WTC11 (cell line): Measurements from ENCODE around the gene ANKRD1. TPM values are rescaled to one million over a fixed set of nuclear protein-coding genes. Genes with fewer than 3 reads are reported as not detected.

Experiments used
- ATAC-seq: fragments of 200-7000 bp; cut with Tn5 transposase; 2 replicates; pipeline ENCODE4 v1.10.0; 2021; ENCODE audit warnings: mild to moderate bottlenecking, moderate library complexity
- CTCF ChIA-PET: fragments of 300-600 bp; sonication (Branson Sonifier 250); formaldehyde crosslinking; loops from one replicate; lab custom pipeline; 2021; ENCODE audit warnings: antibody characterized with exemption; lab: Charles Lee
- POLR2A ChIA-PET: fragments of 350-600 bp; sonication (Branson Sonifier 250); formaldehyde crosslinking; loops from one replicate; lab custom pipeline; 2021; ENCODE audit warnings: antibody characterized with exemption; lab: Charles Lee
- DNase-seq: peaks from one replicate; pipeline ENCODE4 v3.0.0; 2021; ENCODE audit warnings: low spot score
- H3K27ac Mint-ChIP-seq: 2 replicates; pipeline ENCODE4 v1.8.0; 2021; ENCODE audit warnings: mixed read lengths
- H3K27me3 Mint-ChIP-seq: 2 replicates; pipeline ENCODE4 v1.8.0; 2021; ENCODE audit warnings: low read depth, mild to moderate bottlenecking, moderate library complexity, mixed read lengths
- H3K36me3 Mint-ChIP-seq: 2 replicates; pipeline ENCODE4 v1.8.0; 2021; ENCODE audit warnings: mixed read lengths
- H3K4me1 Mint-ChIP-seq: 2 replicates; pipeline ENCODE4 v1.8.0; 2022; ENCODE audit warnings: mixed read lengths
- H3K4me3 Mint-ChIP-seq: 2 replicates; pipeline ENCODE4 v1.8.0; 2021; ENCODE audit warnings: mild to moderate bottlenecking, moderate library complexity, mixed read lengths
- H3K9me3 Mint-ChIP-seq: 2 replicates; pipeline ENCODE4 v1.8.0; 2021; ENCODE audit warnings: mixed read lengths
- ATF1 ChIP-seq: sonication (generic); formaldehyde crosslinking; IDR thresholded peaks from 2 replicates; pipeline ENCODE4 v1.8.1; 2023; ENCODE audit warnings: mild to moderate bottlenecking, moderate library complexity, missing genetic modification reagents
- CDX4 ChIP-seq: fragments of 250-450 bp; sonication (Bioruptor Pico); IDR thresholded peaks from 2 replicates; pipeline ENCODE4 v1.9.0; 2021; ENCODE audit warnings: moderate library complexity, mild to moderate bottlenecking, inconsistent platforms, borderline replicate concordance
- CTCF ChIP-seq: fragments of 200-600 bp; IDR thresholded peaks from 2 replicates; pipeline ENCODE4 v1.8.0; 2022; ENCODE audit warnings: antibody characterized with exemption
- IRF2 ChIP-seq: sonication (generic); formaldehyde crosslinking; IDR thresholded peaks from 2 replicates; pipeline ENCODE4 v1.8.0; 2022; ENCODE audit warnings: low read depth, missing genetic modification reagents, borderline replicate concordance
- JAZF1 ChIP-seq: fragments of 250-450 bp; sonication (Bioruptor Pico); IDR thresholded peaks from 2 replicates; pipeline ENCODE4 v1.9.0; 2021; ENCODE audit warnings: moderate library complexity, mild to moderate bottlenecking, inconsistent platforms
- KAT7 ChIP-seq: sonication (generic); formaldehyde crosslinking; IDR thresholded peaks from 2 replicates; pipeline ENCODE4 v1.8.1; 2023; ENCODE audit warnings: missing genetic modification reagents, mild to moderate bottlenecking, borderline replicate concordance
- MAX ChIP-seq: sonication (generic); formaldehyde crosslinking; IDR thresholded peaks from 2 replicates; pipeline ENCODE4 v1.8.0; 2022; ENCODE audit warnings: mild to moderate bottlenecking, missing genetic modification reagents
- NFATC4 ChIP-seq: fragments of 250-450 bp; sonication (Bioruptor Pico); IDR thresholded peaks from 2 replicates; pipeline ENCODE4 v1.9.0; 2021; ENCODE audit warnings: mild to moderate bottlenecking
- NFYB ChIP-seq: sonication (generic); formaldehyde crosslinking; conservative IDR thresholded peaks from 2 replicates; pipeline ENCODE4 v1.8.0; 2022; ENCODE audit warnings: low read depth, missing genetic modification reagents
- NR2C2 ChIP-seq: sonication (generic); formaldehyde crosslinking; IDR thresholded peaks from 2 replicates; pipeline ENCODE4 v1.8.0; 2022; ENCODE audit warnings: mild to moderate bottlenecking, missing genetic modification reagents
- SMAD4 ChIP-seq: sonication (generic); formaldehyde crosslinking; IDR thresholded peaks from 2 replicates; pipeline ENCODE4 v1.8.0; 2022; ENCODE audit warnings: mild to moderate bottlenecking, missing genetic modification reagents
- TEAD4 ChIP-seq: sonication (generic); formaldehyde crosslinking; IDR thresholded peaks from 2 replicates; pipeline ENCODE4 v1.8.0; 2022; ENCODE audit warnings: mild to moderate bottlenecking, missing genetic modification reagents
- USF2 ChIP-seq: sonication (generic); formaldehyde crosslinking; IDR thresholded peaks from 2 replicates; pipeline ENCODE4 v1.8.1; 2023; ENCODE audit warnings: mild to moderate bottlenecking, missing genetic modification reagents, moderate library complexity
- ZNF671 ChIP-seq: fragments of 250-450 bp; sonication (Bioruptor Pico); IDR thresholded peaks from 2 replicates; pipeline ENCODE4 v1.8.0; 2021; ENCODE audit warnings: mild to moderate bottlenecking
- ZSCAN18 ChIP-seq: fragments of 250-450 bp; sonication (Bioruptor Pico); IDR thresholded peaks from 2 replicates; pipeline ENCODE4 v2.1.2; 2022; ENCODE audit warnings: mild to moderate bottlenecking, moderate library complexity
- total RNA-seq: library from RNA; stranded (reverse); gene quantifications from 3 replicates; pipeline ENCODE4 v1.2.3, GENCODE V29; 2021

The ANKRD1 gene
- total RNA-seq, 1 experiment from 2014 or later = not detected

- H3K4me1 Mint-ChIP-seq = peaks cover 9% of the 10 kb centered on the region
- peak; percentile 54 for DNase-seq
- H3K27ac Mint-ChIP-seq = no peak overlapping the region
- no peak overlapping the region for H3K4me3 Mint-ChIP-seq
- CTCF ChIA-PET = interaction anchor here (0.6 to 3.3 kb wide), 43 partner anchors 9 to 825 kb away, joined by 3 to 19 read pairs (median 4); partner anchors contain the start of genes ANKRD1, PCGF5 and RPP30
- H3K27me3 Mint-ChIP-seq = peaks cover 72% of the 10 kb centered on the region
- POLR2A ChIA-PET = interaction anchor here (0.5 to 0.8 kb wide), 2 partner anchors 10 to 241 kb away, joined by 3 read pairs; no protein-coding TSS in a partner anchor
- H3K36me3 Mint-ChIP-seq = no peaks in the 10 kb centered on the region
- TF ChIP-seq TEAD4 (CRISPR knock-in tag) (no peak), CTCF (peak; percentile 79), CDX4 (CRISPR knock-in tag) (peak; percentile 17; the same call in 1 of the 2 replicates)
- TF ChIP-seq, all 79 proteins: peak for 2
- peak; percentile 93 for ATAC-seq
- 0 out of 2 replicates have a peak, but pooled peaks cover 7% of the 10 kb centered on the region for H3K9me3 Mint-ChIP-seq
These were observed 9.5 kb downstream of the ANKRD1 start for GRCh38 chr10:90911133-90912051.

- Mint-ChIP-seq H3K4me1 (peaks cover under 1% of the 10 kb centered on the region; the same call in 1 of the 2 replicates), H3K9me3 (0 out of 2 replicates have a peak, but pooled peaks cover 7% of the 10 kb centered on the region), H3K4me3 (no peak overlapping the region), H3K27ac (no peak overlapping the region), H3K27me3 (peaks cover 25% of the 10 kb centered on the region), H3K36me3 (no peaks in the 10 kb centered on the region)
- ChIA-PET POLR2A (no interaction called here), CTCF (interaction anchor here (0.6 kb wide), 1 partner anchor 64 kb away, joined by 3 read pairs; no protein-coding TSS in a partner anchor)
- ATAC-seq (no peak), DNase-seq (no peak)
- no peak for TF ChIP-seq IRF2
- no peak for TF ChIP-seq JAZF1
- no peak for TF ChIP-seq SMAD4 (CRISPR knock-in tag)
- TF ChIP-seq USF2 = no peak
- no peak for TF ChIP-seq ZSCAN18 (CRISPR knock-in tag)
- no peak for TF ChIP-seq NR2C2 (CRISPR knock-in tag)
- TF ChIP-seq MAX = no peak
- no peak for TF ChIP-seq CTCF
- TF ChIP-seq ZNF671 (CRISPR knock-in tag) = no peak
- TF ChIP-seq KAT7 (CRISPR knock-in tag) = no peak
- no peak for TF ChIP-seq NFYB (CRISPR knock-in tag)
- TF ChIP-seq ATF1 (CRISPR knock-in tag) = no peak
- no peak for TF ChIP-seq NFATC4 (CRISPR knock-in tag)
These were observed 14.3 kb downstream of the ANKRD1 start for GRCh38 chr10:90906596-90906995.
